GM12892 (cell line): Measurements from ENCODE around the gene TAOK3.

ENCODE experiments used
- POLR2A ChIP-seq: IDR thresholded peaks from 2 replicates; pipeline ENCODE4 v1.6.1; 2011; ENCODE audit warnings: low read depth, low read length, control low read depth
- TAF1 ChIP-seq: IDR thresholded peaks from 2 replicates; pipeline ENCODE4 v1.6.1; 2011; ENCODE audit warnings: low read depth, mild to moderate bottlenecking, control low read depth, low read length, borderline replicate concordance

- TF ChIP-seq TAF1 (no peak), POLR2A (no peak)
These were observed 53.1 kb downstream of the TAOK3 start for GRCh38 chr12:118319627-118320026.
